GM04503 (cell line): ENCODE data around the gene NME7.

Experiments used
- DNase-seq: peaks from one replicate; pipeline ENCODE4 v3.0.0-alpha.2; 2012; ENCODE audit warnings: low read depth

The NME7 gene

DNA sequence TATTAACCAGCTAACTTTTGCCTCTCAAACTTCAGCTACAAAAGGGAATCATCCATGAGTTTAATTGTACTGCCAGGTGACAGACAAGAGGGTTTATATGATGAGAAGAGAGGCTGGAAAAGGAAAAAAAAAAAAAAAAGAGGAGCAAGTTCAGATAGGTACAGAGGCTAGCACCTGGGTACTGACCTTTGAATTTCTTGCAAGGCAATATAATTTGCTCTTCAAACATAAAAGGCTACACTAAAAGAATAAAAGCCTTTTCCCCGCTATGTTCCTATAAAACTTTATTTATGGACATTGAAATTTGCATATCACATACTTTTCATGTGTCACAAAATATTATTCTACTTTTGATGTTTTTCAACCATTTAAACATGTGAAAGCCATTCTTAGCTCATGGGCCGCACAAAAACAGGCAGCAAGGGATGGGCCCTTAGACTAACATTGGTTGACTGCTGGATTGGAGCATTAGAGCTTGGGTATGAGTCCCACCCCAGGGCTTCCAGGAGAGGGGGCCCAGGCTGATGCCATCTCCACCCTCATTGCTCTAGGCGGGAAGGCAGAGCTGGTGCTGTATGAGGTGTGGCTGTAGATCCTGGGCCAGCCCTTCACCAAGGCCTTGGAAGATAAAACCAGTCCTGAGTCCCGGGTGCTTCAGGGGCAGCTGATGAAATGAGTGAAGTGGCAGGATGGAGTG is 216.8 kb downstream of the NME7 start:
- no peak for DNase-seq

DNA sequence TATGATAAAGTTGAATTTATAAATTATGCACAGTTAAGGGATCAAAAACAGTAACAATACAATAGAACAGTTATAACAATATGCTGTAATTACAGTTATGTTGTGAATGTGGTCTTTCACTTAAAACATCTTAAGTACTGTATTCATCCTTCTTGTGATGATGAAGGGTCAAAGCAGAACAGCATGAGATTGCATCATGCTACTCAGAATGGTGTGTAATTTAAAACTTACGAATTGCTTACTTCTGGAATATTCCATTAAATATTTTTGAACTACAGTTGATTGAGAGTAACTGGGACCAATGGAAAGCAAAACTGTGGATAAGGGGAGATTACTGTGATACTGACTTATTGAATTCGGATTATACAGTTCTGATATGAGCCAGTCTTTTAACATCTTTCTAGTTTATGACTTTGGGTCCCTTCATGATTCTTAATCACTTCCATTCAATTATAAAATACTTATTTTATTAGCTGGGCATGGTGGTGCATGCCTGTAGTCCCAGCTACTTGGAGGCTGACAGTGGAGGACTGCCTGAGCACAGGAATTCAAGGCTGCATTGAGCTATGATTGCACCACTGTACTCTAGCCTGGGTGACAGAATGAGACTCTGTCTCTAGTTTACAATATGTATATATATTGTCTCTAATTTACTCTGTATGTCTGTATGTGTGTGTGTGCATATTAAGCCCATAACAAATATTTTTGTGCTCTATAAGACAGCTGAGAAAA is 217.9 kb downstream of the NME7 start:
- DNase-seq, result no peak

DNA sequence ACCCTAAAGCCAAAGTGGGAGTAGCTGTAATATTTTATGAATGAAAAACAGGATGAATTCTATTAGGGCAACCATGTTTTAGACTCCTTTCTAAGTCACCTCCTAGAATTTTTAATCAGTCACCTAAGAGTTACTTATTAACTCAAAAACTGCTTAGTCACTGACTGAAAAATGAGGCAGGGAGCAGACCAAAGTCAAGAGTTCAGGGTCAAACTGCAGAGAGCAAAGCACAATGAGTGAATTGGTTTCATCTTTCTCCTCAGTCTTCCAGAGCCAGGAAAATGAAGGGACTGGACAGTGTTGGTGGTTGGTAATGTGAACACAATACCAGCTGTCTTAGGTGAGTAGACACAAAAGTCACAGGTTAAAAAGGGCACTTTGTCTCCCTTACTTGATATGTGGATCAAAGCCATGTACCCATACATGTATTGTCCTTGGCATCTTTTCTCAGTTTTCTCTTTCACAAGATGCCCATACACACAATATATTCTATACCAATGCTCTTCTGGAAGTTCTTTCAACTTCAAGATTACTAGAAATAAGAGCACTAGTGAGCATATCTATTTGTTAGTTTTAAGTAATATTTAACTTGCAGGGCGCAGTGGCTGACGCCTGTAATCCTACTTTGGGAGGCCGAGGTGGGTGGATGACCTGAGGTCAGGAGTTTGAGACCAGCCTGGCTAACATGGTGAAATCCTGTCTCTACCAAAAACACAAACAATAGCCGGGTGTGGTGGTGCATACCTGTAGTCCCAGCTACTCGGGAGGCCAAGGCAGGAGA is 218.9 kb downstream of the NME7 start:
- no peak for DNase-seq

DNA sequence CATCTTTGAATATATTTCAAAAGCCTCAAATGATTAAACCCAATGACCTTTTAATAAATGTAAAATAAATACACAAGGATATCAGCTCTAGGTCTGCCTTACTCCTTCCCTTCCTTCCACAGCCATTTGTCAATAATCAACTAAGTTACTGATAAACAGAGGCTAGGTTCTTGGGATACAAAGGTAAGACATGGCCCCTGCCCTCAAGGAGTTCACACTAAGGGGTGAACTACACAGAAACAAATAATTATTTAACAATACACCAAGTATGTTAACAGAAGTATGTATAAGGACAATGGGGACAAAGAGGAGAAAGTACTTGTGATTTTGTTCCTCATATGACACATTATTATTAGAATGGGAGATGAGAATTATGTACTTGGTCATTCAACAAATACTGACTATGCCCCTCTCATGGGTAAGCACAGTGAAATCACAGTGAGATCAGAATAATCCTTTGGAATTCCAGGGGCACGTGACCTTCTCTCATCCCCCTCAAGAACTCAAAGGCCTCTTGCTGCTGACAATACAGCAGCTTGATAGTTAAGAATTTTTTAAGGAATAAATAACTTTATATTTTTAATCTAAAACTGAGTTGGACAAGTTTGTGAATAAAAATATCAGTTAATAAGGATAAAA is 220.9 kb downstream of the NME7 start:
- DNase-seq, result no peak

DNA sequence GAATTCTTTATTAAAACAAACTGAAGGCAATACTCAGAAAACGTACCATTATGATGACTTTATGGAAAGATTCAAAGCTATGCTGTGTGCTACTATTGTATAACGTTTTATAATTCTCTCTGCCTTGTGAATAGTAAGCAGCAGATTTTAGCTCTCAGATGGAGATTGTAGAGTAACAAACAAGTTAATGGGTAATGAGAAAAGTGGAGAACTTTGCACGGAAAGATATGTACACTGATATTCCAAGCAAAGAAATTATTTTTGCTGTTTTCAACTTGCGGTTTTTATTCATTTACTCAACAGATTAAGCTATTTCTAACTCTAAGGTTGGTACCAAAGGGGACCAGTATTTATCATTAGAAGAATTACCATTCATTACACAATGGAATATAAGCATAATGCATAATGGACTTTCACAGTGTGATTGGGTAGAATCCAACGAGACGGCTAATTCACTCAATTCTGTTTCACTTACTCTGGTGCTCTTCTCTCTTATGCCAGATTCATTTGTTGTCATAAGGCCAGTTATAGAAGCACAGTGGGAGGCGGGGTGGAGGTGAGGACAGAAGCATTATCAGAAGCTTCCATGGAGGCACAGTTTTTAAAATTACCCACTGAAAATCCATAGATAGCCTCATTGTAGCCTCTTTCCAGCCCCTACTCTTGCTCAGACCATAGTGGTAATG is 222.5 kb downstream of the NME7 start:
- DNase-seq, result no peak

DNA sequence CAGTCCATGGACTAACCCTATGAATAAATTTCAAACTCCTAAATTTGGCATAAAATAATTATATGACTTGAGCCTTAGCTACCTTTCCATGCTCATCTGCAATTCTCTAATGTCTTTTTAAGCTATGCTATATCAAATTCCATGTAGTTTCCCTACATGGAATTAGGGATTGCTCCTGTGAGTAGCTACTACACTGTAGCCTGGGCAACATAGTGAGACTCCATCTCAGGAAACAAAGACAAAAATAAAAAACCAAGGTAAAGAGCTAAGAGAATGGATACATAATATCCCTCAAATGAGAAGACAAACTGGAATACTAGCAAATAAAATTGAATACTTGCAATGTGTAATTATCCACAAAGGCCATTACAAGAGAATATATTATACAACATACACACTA is 223.6 kb downstream of the NME7 start:
- no peak for DNase-seq

DNA sequence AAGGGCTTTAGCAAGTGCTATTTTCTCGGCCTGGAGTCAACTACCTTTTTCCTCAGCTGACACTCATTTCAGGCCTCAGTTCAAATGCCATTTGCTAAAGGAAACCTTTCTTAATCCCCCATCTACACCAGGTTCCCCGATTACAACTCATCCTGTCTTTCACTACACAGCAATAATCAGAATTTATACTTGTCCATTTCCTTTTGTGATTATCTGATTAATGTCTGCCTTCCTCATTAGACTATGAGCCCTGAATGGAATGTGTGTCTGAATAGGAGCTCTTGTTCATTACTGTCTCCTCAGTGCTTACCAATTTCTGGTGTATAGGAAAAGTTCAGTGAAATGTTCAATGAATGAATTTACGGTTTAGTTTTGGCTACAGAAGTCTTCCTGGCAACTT is 224.3 kb downstream of the NME7 start:
- DNase-seq, result no peak

DNA sequence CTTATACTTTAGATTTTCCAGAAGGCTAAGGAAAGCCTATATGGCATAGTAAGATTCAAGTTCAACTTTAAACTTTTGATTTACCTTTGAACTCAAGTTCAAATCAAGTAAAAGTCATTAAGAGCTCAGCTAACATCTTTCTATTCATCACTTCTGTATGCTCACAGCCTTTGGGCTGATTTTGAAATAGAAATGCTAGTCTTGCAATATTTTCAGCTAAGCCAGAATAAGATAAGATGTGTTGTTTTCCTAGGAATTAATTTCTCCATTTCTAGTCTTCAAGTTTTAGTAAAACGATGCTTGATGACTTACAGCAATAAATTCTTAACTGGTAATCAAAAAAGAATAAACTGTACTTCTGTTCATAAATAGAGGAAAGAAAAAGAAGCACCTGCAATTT is 225.5 kb downstream of the NME7 start:
- no peak for DNase-seq

DNA sequence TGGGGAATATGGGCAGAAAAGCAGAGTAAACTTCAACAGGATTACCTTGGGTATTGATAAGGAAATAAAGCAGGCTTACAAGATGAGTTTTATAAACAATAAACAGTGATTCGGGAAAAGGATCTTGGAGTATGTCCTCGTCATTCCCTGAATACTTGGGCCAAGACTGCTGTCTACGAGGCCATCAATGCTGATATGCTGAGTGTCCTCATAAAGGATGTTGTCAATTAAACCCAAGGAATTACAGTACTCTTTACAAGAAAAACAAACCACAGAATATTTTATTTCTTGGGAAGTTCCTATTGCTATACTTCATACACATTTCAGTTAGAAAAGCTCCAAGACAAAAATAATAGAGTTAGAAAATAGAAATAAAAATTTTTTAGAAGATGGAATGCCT is 226.2 kb downstream of the NME7 start:
- no peak for DNase-seq

DNA sequence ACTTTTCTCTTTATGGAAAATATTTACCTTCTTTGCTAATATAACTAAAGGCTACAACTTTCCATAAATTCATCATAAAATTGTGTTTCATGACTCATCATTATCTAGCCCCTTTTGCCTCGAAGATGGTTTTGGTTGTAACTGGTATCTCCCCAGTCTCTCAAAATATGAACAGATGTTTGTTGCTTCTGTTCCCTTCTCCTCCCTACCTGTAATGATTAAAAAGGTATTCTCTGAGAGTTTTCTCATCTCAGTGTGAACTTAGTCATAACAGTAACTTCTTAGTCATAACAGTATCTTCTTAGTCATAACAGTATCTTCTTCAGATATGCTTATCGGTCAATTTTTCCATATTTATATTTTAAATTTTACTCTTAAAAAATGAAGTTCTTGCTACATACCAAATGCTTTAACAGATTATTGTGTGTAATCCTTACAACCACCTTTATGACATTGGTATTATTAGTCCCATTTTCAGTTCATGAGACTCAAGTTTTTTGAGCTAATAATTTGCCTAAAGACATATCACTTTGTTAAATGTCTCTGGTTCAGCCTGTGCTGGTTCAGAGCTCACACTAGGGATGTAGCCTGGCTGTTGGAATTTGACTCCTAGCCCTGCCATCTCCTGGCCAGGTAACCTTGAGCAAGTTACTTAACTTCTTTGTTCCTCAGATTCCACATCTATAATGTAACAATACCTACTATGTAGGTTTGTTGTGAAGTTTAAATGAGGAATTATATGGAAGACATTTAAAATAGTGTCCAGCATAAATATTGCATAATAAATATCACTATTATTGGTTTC is 228.5 kb downstream of the NME7 start:
- no peak for DNase-seq

DNA sequence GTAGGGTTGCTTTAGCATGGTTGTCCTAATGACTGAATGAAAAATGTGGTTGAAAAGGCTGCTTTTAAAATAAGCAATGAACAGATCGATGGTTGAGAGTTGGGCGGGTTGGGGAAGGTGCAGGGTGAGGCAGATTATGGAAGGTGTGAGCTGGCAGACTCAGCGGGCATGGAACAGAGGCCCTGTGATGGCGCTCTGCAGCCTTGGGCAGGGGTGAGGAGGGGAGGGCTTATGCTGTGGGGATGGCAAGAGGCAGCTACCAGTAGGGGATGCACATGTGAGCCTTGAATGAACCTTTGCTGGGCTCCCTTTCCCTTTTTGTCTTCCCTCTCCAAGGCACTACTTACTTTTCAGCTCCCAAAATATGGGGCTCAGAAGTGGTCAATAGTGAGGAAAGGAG is 230.2 kb downstream of the NME7 start:
- DNase-seq, result no peak

DNA sequence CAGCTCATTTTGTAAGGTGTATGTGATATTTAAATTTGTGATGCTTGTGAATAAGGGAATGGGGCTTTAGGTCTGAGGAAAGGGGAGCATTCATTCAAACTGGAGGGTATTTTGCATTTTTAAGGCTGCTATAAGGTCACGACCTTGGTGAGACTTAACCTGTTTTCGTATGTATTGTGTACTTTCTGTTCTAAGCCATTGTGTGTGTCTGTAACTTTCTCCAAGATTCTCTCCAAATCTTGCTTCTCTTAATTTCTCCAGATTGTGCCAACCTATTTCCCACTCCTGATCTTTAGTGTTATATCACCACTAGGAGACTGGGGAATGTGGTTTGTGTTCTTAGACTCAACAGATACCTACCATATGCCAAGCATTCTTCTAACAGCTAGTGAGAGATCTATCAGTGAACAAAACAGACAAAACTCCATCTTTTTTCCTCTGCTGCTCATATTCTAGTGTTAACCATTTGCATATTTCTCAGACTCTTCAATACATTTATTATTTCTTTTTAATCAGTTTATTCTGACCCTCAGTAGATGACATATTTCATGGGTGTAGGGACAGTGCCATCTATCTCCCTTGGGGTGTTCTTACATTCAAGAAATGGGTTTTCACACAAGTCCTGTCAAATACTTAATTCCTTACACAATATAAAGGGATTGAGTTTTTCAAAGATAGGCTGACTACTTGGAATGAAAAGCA is 233.6 kb downstream of the NME7 start:
- DNase-seq, result no peak

DNA sequence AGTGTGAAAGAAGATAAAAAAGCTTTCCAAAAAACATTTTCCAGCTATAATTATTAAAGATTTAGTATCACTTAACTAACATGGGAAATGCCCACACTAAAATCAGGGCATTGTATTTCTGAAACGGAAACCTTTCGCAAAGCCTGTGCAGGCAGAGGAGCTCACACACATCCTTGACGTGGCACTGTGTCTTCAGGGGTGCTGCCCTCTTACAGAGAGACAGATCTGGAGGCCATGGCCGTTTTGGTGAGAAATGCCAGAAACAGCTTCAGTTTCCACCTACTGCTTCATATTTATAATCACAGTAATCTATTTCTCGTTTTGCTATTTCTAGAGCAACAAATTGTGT is 234.4 kb downstream of the NME7 start:
- no peak for DNase-seq

DNA sequence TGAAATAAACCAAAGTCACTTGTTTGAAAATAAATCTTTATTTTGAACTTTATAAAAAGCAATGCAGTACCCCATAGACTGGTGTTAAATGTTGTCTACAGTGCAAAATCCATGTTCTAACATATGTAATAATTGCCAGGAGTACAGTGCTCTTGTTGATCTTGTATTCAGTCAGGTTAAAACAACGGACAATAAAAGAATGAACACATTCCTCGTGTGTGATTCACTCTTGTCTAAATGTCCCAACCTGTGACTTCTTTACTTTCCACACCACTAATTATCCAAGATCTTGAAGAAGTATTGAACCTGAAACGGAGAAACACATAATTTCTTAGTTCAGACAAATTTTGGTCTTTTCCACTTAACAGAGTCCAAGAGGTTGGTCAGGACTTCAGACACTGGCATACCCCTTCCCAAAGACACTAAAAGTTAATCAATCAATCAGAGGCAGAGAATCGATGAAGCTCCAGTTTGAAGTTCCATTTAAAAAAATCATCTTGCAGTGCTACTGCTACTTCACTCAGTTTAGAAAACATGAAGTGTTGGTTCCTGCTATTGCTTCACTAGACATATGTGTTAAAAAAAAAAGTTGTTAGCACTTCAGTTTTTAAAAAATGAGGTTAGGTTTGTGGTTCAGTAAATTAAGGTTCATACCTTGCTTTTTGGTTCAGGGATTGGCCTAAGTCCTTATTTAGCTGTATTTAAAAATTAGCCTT is 234.9 kb downstream of the NME7 start:
- DNase-seq, result no peak

DNA sequence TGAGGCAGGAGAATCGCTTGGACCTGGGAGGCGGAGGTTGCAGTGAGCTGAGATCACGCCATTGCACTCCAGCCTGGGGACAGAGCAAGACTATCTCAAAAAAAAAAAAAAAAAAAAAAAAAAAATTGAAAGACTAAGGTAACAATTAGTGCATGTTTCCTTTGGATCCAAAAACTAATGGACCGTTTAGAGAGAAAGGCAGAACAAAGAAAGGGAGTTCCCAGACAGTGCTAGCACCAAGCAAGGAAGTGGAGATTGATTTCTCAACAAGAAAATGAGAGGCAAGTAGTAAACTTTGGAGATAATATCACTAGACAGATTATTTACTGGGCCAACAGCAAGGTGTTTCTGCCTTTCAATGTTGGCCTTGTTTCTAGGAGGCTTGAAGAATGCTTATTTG is 236.9 kb downstream of the NME7 start:
- no peak for DNase-seq

DNA sequence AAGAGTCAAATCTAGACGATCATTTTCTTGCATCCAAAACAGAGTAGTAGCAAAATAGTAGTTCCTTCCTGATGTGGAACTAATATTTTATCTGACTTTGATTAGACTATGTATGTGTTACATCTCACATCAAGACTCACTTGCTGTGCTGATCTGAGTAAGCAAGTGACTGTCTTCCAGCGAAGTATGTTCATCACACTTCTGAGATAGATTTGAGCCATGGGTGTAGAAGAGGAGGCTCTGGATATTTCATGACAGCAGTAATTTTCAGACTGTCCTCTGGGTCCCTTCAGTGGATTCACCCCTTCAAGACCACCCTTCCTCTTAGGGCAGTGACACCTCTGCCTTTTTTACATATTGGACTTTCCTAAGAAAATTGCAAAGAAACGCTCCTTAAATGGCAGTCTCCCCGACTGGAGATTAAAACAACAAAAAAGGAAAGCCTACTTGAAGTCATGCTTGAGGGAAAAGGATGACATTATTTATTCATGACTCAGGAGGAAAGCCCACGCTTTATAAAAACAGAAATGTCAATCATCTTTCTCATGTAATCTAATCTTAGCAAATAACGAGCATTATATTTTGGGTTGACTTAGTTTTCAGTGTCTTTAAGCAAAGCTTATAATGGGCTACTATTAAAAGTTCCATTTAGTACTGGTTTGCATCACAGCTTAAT is 238.3 kb downstream of the NME7 start:
- DNase-seq, result no peak

DNA sequence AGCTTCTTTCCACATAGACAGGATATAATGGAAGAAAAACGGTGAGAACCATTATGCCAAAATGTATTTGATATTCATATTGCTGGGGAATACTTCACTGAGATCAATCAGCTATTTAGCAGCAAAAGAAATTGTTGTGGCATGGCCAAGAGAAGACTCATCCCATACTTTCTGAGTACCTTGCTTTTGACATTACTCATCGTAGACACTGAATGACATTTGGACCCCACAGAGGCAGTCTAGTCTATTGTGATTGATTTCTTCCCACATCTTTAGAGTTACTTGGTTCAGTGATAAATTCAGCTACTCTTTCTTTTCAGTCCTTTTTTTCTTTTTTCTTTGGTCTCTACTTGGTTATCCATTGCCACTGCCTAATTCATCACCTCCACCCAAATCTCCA is 239.0 kb downstream of the NME7 start:
- no peak for DNase-seq

DNA sequence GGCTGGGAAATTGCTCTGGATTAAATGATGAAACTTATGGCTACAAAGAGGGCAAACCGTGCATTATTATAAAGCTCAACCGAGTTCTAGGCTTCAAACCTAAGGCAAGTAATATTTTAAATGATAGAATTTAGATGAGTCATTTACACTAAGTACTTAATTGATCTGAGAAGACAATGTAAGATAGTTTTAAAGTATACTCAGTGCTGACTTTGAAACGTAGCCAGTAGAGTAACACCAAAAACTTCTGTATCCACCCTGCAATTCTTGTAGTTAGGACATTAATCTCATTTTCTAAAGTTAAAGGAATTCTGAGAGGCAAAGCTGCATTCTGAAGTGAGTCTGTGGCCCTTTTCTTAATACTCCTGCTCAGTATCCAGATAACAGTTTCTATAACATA is 240.3 kb downstream of the NME7 start:
- DNase-seq, result no peak

DNA sequence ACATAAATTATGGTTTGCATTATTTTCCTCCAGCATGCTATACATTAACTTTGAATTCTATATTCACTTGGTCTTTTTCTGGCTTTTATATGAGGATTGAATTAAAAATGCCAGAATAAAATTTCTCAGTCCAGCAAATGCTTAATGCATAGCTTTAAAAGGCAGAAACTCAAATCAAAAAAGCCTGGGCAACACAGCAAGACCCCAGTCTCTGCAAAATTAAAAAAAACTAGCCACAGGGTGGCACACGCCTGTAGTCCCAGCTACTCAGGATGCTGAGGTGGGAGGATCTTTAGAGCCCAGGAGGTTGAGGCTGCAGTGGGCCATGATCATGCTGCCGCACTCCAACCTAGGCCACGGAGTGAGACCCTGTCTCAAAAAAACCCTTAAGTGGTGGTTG is 241.3 kb downstream of the NME7 start:
- no peak for DNase-seq
